Trophoblast cell (in vitro differentiated cells and primary cell): ENCODE data around the gene AIP.

Experiments used
- DNase-seq, 2 donors: peaks; one replicate each; pipeline ENCODE4 v3.0.0-alpha.2; 2016
- H2AFZ ChIP-seq: 2 replicates; pipeline ENCODE4 v1.6.1; 2013; ENCODE audit warnings: low read length, moderate library complexity, mild to moderate bottlenecking; ENCODE audit not compliant: insufficient read depth, poor library complexity
- H2AK5ac ChIP-seq: 2 replicates; pipeline ENCODE4 v1.6.1; 2013; ENCODE audit warnings: mild to moderate bottlenecking, low read length
- H2BK120ac ChIP-seq: 2 replicates; pipeline ENCODE4 v1.6.1; 2013; ENCODE audit warnings: low read length, mild to moderate bottlenecking, moderate library complexity; ENCODE audit not compliant: insufficient read depth, poor library complexity
- H2BK12ac ChIP-seq: 2 replicates; pipeline ENCODE4 v1.6.1; 2013; ENCODE audit warnings: mild to moderate bottlenecking, low read length, moderate library complexity
- H2BK5ac ChIP-seq: 2 replicates; pipeline ENCODE4 v1.6.1; 2013; ENCODE audit warnings: low read length, low read depth, moderate library complexity, mild to moderate bottlenecking; ENCODE audit not compliant: poor library complexity
- H3K14ac ChIP-seq: 2 replicates; pipeline ENCODE4 v1.6.1; 2013; ENCODE audit warnings: mild to moderate bottlenecking, low read length
- H3K18ac ChIP-seq: 2 replicates; pipeline ENCODE4 v1.6.1; 2013; ENCODE audit warnings: mild to moderate bottlenecking, low read length
- H3K23ac ChIP-seq: 2 replicates; pipeline ENCODE4 v1.6.1; 2013; ENCODE audit warnings: low read length
- H3K27ac ChIP-seq: 2 replicates; pipeline ENCODE4 v1.5.1; 2013; ENCODE audit warnings: low read depth, mild to moderate bottlenecking, inconsistent platforms, low read length, moderate library complexity
- H3K27me3 ChIP-seq: 2 replicates; pipeline ENCODE4 v1.6.1; 2013; ENCODE audit warnings: inconsistent platforms, mild to moderate bottlenecking, low read length, moderate library complexity; ENCODE audit not compliant: insufficient read depth
- H3K36me3 ChIP-seq, 2 experiments: 1 replicate in 1 of 2; 2 replicates in 1 of 2; pipeline ENCODE4 v1.6.1; 2013; ENCODE audit warnings: low read length in 2 of 2, mild to moderate bottlenecking in 2 of 2, moderate library complexity in 1 of 2; ENCODE audit not compliant: insufficient read depth in 2 of 2, control insufficient read depth in 1 of 2
- H3K4ac ChIP-seq: 2 replicates; pipeline ENCODE4 v1.6.1; 2013; ENCODE audit warnings: low read depth, mild to moderate bottlenecking, low read length, moderate library complexity
- H3K4me1 ChIP-seq, 2 experiments: 1 replicate in 1 of 2; 2 replicates in 1 of 2; pipeline ENCODE4 v1.6.1; 2013; ENCODE audit warnings: low read length in 2 of 2, mild to moderate bottlenecking in 2 of 2, moderate library complexity in 1 of 2; ENCODE audit not compliant: insufficient read depth in 2 of 2, control insufficient read depth in 1 of 2
- H3K4me2 ChIP-seq: 2 replicates; pipeline ENCODE4 v1.6.1; 2013; ENCODE audit warnings: inconsistent platforms, mild to moderate bottlenecking, low read length, moderate library complexity
- H3K4me3 ChIP-seq: 2 replicates; pipeline ENCODE4 v1.5.1; 2013; ENCODE audit warnings: mild to moderate bottlenecking, low read depth, low read length, inconsistent platforms
- H3K79me1 ChIP-seq: one replicate; pipeline ENCODE4 v1.6.1; 2013; ENCODE audit warnings: low read length
- H3K79me2 ChIP-seq: 2 replicates; pipeline ENCODE4 v1.6.1; 2013; ENCODE audit warnings: low read length, mild to moderate bottlenecking; ENCODE audit not compliant: control insufficient read depth, insufficient read depth, poor library complexity
- H3K9ac ChIP-seq: 2 replicates; pipeline ENCODE4 v1.6.1; 2013; ENCODE audit warnings: mild to moderate bottlenecking, low read length
- H3K9me3 ChIP-seq: 2 replicates; pipeline ENCODE4 v1.6.1; 2013; ENCODE audit warnings: low read depth, mild to moderate bottlenecking, control low read depth, inconsistent platforms, low read length; ENCODE audit not compliant: insufficient read depth
- H4K12ac ChIP-seq: 2 replicates; pipeline ENCODE4 v1.6.1; 2013; ENCODE audit warnings: low read depth, mild to moderate bottlenecking, low read length, moderate library complexity
- H4K8ac ChIP-seq: 2 replicates; pipeline ENCODE4 v1.6.1; 2013; ENCODE audit warnings: low read depth, mild to moderate bottlenecking, low read length, moderate library complexity
- H4K91ac ChIP-seq: one replicate; pipeline ENCODE4 v1.6.1; 2013; ENCODE audit warnings: low read depth, mild to moderate bottlenecking, low read length, moderate library complexity
- WGBS: extraction: QIAGEN DNeasy Blood & Tissue Kit; methylation state at CpG from one replicate; pipeline ENCODE4 v1.1.7; 2013; ENCODE audit warnings: missing lambda C conversion rate; ENCODE audit not compliant: insufficient read length, insufficient coverage; ENCODE audit errors: extremely low coverage; 5-methylcytosine and 5-hydroxymethylcytosine counted together

Gene AIP

DNA sequence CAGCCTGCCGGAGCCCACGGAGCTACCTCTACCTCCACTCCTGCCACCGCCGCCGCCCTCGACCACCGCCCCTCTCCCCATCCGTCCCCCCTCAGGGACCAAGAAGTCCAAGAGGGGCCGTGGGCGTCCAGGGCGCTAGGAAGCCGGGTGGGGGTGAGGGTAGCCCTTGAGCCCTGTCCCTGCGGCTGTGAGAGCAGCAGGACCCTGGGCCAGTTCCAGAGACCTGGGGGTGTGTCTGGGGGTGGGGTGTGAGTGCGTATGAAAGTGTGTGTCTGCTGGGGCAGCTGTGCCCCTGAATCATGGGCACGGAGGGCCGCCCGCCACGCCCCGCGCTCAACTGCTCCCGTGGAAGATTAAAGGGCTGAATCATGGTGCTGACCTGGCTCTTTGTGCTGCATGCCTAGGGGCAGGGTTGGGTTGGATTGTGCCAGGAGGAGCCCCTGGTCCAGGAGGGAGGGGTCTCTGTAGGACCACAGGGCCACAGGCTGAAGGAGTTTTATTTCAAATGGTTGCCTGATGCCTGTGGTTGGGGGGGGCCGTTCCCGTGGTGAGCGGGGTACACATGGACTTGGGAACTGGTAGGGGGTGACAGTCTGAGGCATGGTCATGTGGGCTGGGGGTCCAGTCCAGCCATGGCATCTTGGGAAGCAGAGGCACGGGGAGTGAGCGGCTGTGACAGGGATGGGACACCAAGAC is 47.6 kb upstream of the AIP start:
- H3K23ac ChIP-seq: no peak overlapping the region

DNA sequence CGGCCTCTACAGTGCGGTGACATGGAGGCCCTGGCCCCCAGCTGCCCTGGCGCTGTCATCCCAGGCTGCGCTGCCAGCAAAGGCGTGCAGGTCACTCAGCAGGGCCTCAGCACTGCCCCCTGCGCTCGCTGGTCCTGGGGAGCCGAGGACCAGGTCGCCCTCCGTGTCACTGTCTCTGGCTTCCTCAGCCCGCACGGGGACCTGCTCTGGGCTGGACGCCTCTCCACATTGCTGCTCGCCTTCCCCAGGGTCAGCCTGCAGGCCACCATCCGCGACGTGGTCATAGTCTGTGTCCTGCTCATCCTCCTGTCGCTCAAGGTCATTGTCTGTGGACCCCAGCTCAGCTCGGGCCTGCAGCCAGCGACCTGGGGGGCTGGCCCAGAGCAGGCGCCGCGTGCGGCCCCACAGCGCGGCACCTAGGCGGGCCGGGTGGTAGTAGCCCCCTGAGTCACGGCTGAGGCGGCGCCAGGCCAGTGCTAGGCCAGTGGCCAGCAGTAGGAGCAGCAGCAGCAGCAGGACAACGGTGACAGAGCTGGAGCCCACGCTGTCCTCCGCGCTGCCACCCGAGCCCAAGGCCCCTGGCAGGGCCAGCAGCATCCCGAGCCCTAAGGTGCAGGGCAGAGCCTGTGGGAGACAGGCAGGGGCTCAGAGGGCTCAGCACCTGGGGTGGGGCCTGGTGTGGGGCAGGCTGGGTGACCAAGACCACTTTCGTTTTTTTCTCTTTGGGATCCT is 46.9 kb upstream of the AIP start:
- H3K9ac ChIP-seq: no peak overlapping the region
- H3K23ac ChIP-seq: no peak overlapping the region
- peaks cover 9% of the 10 kb centered on the region for H3K79me1 ChIP-seq
- H4K12ac ChIP-seq: peak overlapping the region; percentile 23
- H3K36me3 ChIP-seq: peaks cover 79 to 82% of the 10 kb centered on the region in 2 experiments
- H3K4me1 ChIP-seq: peaks cover 12 to 24% of the 10 kb centered on the region in 2 experiments
- no peak overlapping the region for H3K4me3 ChIP-seq
- WGBS: no CpG with 5 or more reads among the region's 38 CpGs
- H3K4ac ChIP-seq: no peak overlapping the region
- no peaks in the 10 kb centered on the region for H3K79me2 ChIP-seq
- peak overlapping the region; percentile 49 for H4K91ac ChIP-seq
- no peak overlapping the region for H3K4me2 ChIP-seq
- peak overlapping the region; percentile 3 for H2BK120ac ChIP-seq
- no peak overlapping the region for H2AFZ ChIP-seq
- DNase-seq: no peak
- H3K14ac ChIP-seq: peak overlapping the region; percentile 1
- H3K18ac ChIP-seq: peak overlapping the region; percentile 12
- no peak overlapping the region for H2BK5ac ChIP-seq
- peak overlapping the region; percentile 32 for H2AK5ac ChIP-seq
- peak overlapping the region; percentile 80 for H3K27ac ChIP-seq
- no peaks in the 10 kb centered on the region for H3K27me3 ChIP-seq
- no peak overlapping the region for H4K8ac ChIP-seq
- H2BK12ac ChIP-seq: no peak overlapping the region
- H3K9me3 ChIP-seq: no peaks in the 10 kb centered on the region

More for the DNA sequence above, 47.6 kb upstream of the AIP start:
- Histone ChIP-seq H3K4me2 (no peak overlapping the region), H2BK120ac (no peak overlapping the region), H3K27me3 (no peaks in the 10 kb centered on the region), H2AK5ac (no peak overlapping the region), H4K12ac (no peak overlapping the region), H3K79me2 (no peaks in the 10 kb centered on the region), H4K91ac (peak overlapping the region; percentile 49), H2BK5ac (no peak overlapping the region), H3K4ac (no peak overlapping the region), H2AFZ (no peak overlapping the region), H3K27ac (peak overlapping the region; percentile 80), H3K9ac (no peak overlapping the region), H2BK12ac (no peak overlapping the region), H3K9me3 (no peaks in the 10 kb centered on the region), H4K8ac (no peak overlapping the region), H3K14ac (no peak overlapping the region), H3K79me1 (peaks cover 9% of the 10 kb centered on the region), H3K4me3 (no peak overlapping the region), H3K36me3 (peaks cover 77% of the 10 kb centered on the region in 2 experiments), H3K4me1 (peaks cover 12 to 24% of the 10 kb centered on the region in 2 experiments), H3K18ac (no peak overlapping the region)
- no peak for DNase-seq
- WGBS: no CpG with 5 or more reads among the region's 26 CpGs

DNA sequence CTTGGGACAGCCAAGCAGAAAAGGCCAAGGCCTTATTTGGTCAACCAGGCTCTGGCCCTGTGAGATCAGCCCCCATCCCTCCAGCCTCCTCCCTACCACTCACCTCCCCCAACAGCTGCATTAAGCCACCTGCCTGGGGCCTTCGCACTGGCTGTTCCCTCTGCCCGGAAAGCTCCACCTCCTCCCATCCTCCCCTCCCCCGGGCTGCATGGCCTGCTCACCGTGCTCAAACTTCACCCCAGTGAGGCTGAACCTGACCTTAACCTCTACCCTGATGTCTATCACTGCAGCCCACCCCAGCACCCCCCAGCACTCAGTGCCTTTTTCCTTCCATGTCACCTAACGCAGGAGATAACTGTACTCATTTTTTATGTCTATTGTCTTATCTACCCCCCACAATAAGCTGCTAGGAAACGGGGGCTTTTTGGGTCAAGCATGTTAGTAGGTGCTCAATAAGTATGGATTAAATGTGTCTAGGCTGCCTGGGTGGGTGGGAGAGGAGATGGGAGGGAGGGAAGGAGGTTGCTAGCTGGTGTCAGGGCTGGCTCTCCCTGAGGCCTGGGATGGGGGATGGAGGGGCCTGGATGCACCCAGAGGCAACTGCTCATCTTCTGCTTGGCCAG is 46.3 kb upstream of the AIP start:
- no peaks in the 10 kb centered on the region for H3K9me3 ChIP-seq
- H3K27me3 ChIP-seq: no peaks in the 10 kb centered on the region
- H3K27ac ChIP-seq: peak overlapping the region; percentile 80
- no peak overlapping the region for H2AK5ac ChIP-seq
- H3K14ac ChIP-seq: no peak overlapping the region
- peak overlapping the region; percentile 7 for H2BK12ac ChIP-seq
- H3K4me1 ChIP-seq: peaks cover 12 to 24% of the 10 kb centered on the region in 2 experiments
- H4K12ac ChIP-seq: no peak overlapping the region
- no peak overlapping the region for H4K8ac ChIP-seq
- no peak overlapping the region for H3K4ac ChIP-seq
- no peak overlapping the region for H3K9ac ChIP-seq
- H3K79me1 ChIP-seq: peaks cover 9% of the 10 kb centered on the region
- peaks cover 80 to 85% of the 10 kb centered on the region in 2 experiments for H3K36me3 ChIP-seq
- no peak overlapping the region for H3K23ac ChIP-seq
- DNase-seq: peak; percentile 24 to 32
- peak overlapping the region; percentile 20 for H2BK5ac ChIP-seq
- H2BK120ac ChIP-seq: no peak overlapping the region
- H3K18ac ChIP-seq: no peak overlapping the region
- H2AFZ ChIP-seq: no peak overlapping the region
- H3K4me3 ChIP-seq: no peak overlapping the region
- H3K4me2 ChIP-seq: peak overlapping the region; percentile 14
- H3K79me2 ChIP-seq: no peaks in the 10 kb centered on the region
- peak overlapping the region; percentile 41 for H4K91ac ChIP-seq
- no CpG with 5 or more reads among the region's 6 CpGs for WGBS

DNA sequence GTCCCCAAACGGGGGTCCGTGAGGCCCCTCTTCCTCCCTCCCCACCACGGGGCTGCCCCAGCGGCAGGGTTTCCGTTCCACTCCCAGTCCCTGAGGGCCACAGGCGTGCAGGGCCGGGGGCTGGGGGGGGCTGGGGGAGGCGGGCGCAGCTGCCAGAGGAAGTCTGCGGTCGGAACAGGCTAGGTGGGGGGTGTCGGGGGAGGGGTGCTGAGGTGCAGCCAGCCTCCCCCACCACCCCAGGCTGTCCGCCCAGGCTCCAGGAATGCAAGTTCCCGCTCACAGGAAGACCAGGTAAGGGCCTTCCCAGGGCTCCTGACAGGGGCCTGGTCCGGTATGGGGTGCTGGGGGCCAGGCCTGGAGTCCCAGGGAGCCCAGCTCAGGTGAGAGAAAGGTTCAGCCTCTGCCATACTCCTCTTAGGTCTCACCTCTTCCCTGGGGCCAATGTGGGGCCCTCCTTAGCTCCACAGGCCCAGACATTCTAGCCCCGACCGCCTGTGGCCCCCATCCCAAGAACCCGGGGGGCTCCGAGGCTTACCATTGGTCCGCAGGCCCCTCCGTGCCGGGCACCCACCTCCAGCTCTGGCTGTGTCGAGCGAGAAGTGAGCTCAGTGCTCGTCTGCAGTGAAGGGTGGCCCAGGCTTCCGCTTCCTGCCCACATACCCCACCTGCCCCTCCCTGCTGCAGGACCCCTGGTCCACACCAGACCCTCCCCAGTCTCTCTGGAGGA is 45.6 kb upstream of the AIP start, which contains the start of gene PTPRCAP:
TSS of gene PTPRCAP (minus strand) at position 601 of the 727 bp plus-strand sequence. CDS start at position 538, 63 bp downstream.
- H4K12ac ChIP-seq: peak within 1 kb of the TSS; percentile 38
- DNase-seq: no peak
- H3K36me3 ChIP-seq: peaks cover 78 to 85% of the 10 kb centered on the region in 2 experiments
- peak within 1 kb of the TSS; percentile 37 for H2BK5ac ChIP-seq
- H3K4me1 ChIP-seq: peaks cover 12 to 27% of the 10 kb centered on the region in 2 experiments
- no peaks in the 10 kb centered on the region for H3K79me2 ChIP-seq
- H3K14ac ChIP-seq: peak within 1 kb of the TSS; percentile 64
- WGBS: no CpG with 5 or more reads among the region's 26 CpGs
- no peak within 1 kb of the TSS for H3K4me3 ChIP-seq
- H4K8ac ChIP-seq: peak within 1 kb of the TSS; percentile 30
- H3K9me3 ChIP-seq: no peaks in the 10 kb centered on the region
- H3K27ac ChIP-seq: peak within 1 kb of the TSS; percentile 81
- no peak within 1 kb of the TSS for H3K23ac ChIP-seq
- H3K4me2 ChIP-seq: peak within 1 kb of the TSS; percentile 14
- no peak within 1 kb of the TSS for H2AFZ ChIP-seq
- H3K18ac ChIP-seq: peak within 1 kb of the TSS; percentile 21
- no peak within 1 kb of the TSS for H3K9ac ChIP-seq
- H3K27me3 ChIP-seq: no peaks in the 10 kb centered on the region
- H2AK5ac ChIP-seq: peak within 1 kb of the TSS; percentile 5
- peak within 1 kb of the TSS; percentile 59 for H4K91ac ChIP-seq
- peaks cover 9% of the 10 kb centered on the region for H3K79me1 ChIP-seq
- H2BK12ac ChIP-seq: peak within 1 kb of the TSS; percentile 7
- H2BK120ac ChIP-seq: peak within 1 kb of the TSS; percentile 15
- H3K4ac ChIP-seq: peak within 1 kb of the TSS; percentile 2
